ENCODE results near the gene WTIP.
"Not testable (repeated sequence)": the region's sequence is repeated elsewhere in the genome, so short reads cannot be mapped to it uniquely, and the experiment has no call there.

WTIP gene

GRCh38 chr19:34504273-34504808 lies 22.8 kb downstream of the WTIP start:
- no peak for DNase-seq

- DNase-seq = no peak
These were observed 23.3 kb downstream of the WTIP start for GRCh38 chr19:34504809-34505291.

- DNase-seq = no peak
These were observed 23.9 kb downstream of the WTIP start for GRCh38 chr19:34505321-34506025.

- no peak for DNase-seq
These were observed 24.4 kb downstream of the WTIP start for GRCh38 chr19:34506026-34506370.

- no peak for DNase-seq
These were observed 26.0 kb downstream of the WTIP start for GRCh38 chr19:34507414-34508067.

GRCh38 chr19:34508540-34508939 lies 27.0 kb downstream of the WTIP start:
- DNase-seq = no peak

- DNase-seq = not testable (repeated sequence)
These were observed 29.3 kb downstream of the WTIP start for GRCh38 chr19:34510904-34511303.

- DNase-seq = no peak
These were observed 30.8 kb downstream of the WTIP start for GRCh38 chr19:34512254-34512822.

- no peak for DNase-seq
These were observed 32.2 kb downstream of the WTIP start for GRCh38 chr19:34513767-34514166.

- DNase-seq = no peak
These were observed 38.0 kb downstream of the WTIP start for GRCh38 chr19:34519602-34520001.

GRCh38 chr19:34523408-34523807 lies 41.9 kb downstream of the WTIP start:
- DNase-seq = no peak

- DNase-seq = no peak
These were observed 43.4 kb downstream of the WTIP start for GRCh38 chr19:34525001-34525400.

GRCh38 chr19:34534206-34534605 lies 52.6 kb downstream of the WTIP start:
- DNase-seq = no peak

GRCh38 chr19:34539396-34539795 lies 57.8 kb downstream of the WTIP start:
- no peak for DNase-seq

GRCh38 chr19:34540811-34541557 lies 59.4 kb downstream of the WTIP start:
- no peak for DNase-seq

GRCh38 chr19:34549833-34550232 lies 68.3 kb downstream of the WTIP start:
- DNase-seq = no peak

- DNase-seq = peak in 3 of 4 experiments; percentile 1 to 19 (median 2)
These were observed 73.9 kb downstream of the WTIP start for GRCh38 chr19:34555447-34555846.

- DNase-seq = peak in 2 of 4 experiments; percentile 6 to 16
These were observed 74.9 kb downstream of the WTIP start for GRCh38 chr19:34556488-34556887.

- DNase-seq = no peak
These were observed 77.5 kb downstream of the WTIP start for GRCh38 chr19:34559045-34559444.

GRCh38 chr19:34560229-34560628 lies 78.7 kb downstream of the WTIP start:
- no peak for DNase-seq

All from suppressor macrophage (primary cell).